RWPE1 (cell line): Measurements from ENCODE around the gene SOX18.

Source experiments
- CTCF ChIA-PET: fragments of 350-600 bp; sonication (Branson Sonifier 250); formaldehyde crosslinking; extraction: SDS; loops from one replicate; lab custom pipeline; 2021; lab: Yijun Ruan, JAX
- POLR2A ChIA-PET: fragments of 400-600 bp; formaldehyde crosslinking; extraction: SDS; loops from one replicate; lab custom pipeline; 2020; ENCODE audit warnings: antibody characterized with exemption; ENCODE audit not compliant: low non-redundant PET; lab: Yijun Ruan, JAX
- DNase-seq: peaks from one replicate; pipeline ENCODE4 v3.0.0; 2012; ENCODE audit warnings: low spot score
- H3K27ac ChIP-seq: fragments of 450-650 bp; 2 replicates; pipeline ENCODE4 v1.5.1; 2017
- TF ChIP-seq, protein P1 (sequence below): fragments of 450-650 bp; conservative IDR thresholded peaks from 2 replicates; pipeline ENCODE4 v1.5.1; 2017; ENCODE audit warnings: low read depth, mild to moderate bottlenecking

The SOX18 gene

DNA sequence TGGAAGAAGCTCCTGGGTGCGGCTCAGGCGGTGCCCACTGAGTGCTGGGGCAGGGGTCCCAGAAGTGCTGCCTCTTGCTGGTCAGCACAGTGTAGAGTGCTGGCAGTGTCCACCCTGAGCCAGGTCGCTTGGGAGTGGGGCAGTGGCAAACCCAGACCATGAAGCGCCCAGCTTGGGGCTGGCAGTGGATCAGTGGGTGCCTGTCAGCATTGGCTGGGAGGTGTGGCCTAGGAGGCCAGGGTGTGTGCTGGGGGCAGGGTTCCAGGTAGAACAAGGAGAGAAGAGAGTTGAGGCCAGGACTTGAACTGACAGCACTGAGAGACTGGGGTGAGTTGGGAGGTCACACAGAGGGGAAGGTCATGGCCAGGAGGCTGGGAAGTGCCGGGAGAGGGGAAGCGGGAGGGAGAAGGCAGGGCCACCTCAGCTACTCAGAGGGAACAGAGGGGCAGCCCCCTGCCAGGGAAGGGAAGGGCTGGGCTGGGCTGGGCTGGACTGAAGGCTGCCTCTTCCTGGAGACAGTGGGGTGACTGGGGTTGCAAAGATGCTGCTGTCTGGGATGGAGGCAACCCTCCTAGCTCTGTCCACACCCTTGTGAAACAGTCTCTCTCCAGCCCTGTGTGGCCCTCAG, 17.7 kb upstream of the SOX18 start:
- H3K27ac ChIP-seq: peak overlapping the region; percentile 83
- POLR2A ChIA-PET: interaction anchor here (0.7 to 1.1 kb wide), 2 partner anchors 29 to 40 kb away, joined by 3 to 4 read pairs; no protein-coding TSS in a partner anchor
- CTCF ChIA-PET: interaction anchor here (0.7 kb wide), 2 partner anchors 48 to 1095 kb away, joined by 3 read pairs; no protein-coding TSS in a partner anchor
- no peak for DNase-seq
- TF ChIP-seq, protein P1, sequence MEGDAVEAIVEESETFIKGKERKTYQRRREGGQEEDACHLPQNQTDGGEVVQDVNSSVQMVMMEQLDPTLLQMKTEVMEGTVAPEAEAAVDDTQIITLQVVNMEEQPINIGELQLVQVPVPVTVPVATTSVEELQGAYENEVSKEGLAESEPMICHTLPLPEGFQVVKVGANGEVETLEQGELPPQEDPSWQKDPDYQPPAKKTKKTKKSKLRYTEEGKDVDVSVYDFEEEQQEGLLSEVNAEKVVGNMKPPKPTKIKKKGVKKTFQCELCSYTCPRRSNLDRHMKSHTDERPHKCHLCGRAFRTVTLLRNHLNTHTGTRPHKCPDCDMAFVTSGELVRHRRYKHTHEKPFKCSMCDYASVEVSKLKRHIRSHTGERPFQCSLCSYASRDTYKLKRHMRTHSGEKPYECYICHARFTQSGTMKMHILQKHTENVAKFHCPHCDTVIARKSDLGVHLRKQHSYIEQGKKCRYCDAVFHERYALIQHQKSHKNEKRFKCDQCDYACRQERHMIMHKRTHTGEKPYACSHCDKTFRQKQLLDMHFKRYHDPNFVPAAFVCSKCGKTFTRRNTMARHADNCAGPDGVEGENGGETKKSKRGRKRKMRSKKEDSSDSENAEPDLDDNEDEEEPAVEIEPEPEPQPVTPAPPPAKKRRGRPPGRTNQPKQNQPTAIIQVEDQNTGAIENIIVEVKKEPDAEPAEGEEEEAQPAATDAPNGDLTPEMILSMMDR: no peak

DNA sequence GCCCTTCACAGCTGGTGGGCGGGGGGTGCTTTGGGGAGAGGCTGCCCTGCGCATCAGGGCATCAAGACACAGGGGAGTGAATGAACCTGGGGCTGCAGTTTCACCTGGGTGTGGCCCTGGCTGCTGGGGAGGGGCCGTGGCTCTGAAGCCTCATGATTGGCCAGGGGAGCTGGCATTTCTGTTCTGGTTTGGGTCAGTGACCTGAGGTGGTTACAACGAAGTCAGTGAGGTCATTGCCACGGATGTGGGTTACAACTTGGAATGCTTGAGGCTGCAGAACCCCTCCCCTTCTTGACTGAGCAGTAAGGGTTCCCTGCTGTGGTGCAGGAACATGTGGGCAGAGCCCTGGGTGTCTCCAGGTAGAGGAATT, 16.5 kb upstream of the SOX18 start:
- ChIA-PET POLR2A (interaction anchor here (0.6 to 0.8 kb wide), 3 partner anchors 11 to 161 kb away, joined by 3 read pairs; no protein-coding TSS in a partner anchor), CTCF (interaction anchor here (0.8 to 1.5 kb wide), 4 partner anchors 9 to 85 kb away, joined by 3 to 5 read pairs (median 4); partner anchors contain the start of gene LKAAEAR1)
- peak; percentile 85 for DNase-seq
- H3K27ac ChIP-seq: peak overlapping the region; percentile 83
- TF ChIP-seq, protein P1: no peak

DNA sequence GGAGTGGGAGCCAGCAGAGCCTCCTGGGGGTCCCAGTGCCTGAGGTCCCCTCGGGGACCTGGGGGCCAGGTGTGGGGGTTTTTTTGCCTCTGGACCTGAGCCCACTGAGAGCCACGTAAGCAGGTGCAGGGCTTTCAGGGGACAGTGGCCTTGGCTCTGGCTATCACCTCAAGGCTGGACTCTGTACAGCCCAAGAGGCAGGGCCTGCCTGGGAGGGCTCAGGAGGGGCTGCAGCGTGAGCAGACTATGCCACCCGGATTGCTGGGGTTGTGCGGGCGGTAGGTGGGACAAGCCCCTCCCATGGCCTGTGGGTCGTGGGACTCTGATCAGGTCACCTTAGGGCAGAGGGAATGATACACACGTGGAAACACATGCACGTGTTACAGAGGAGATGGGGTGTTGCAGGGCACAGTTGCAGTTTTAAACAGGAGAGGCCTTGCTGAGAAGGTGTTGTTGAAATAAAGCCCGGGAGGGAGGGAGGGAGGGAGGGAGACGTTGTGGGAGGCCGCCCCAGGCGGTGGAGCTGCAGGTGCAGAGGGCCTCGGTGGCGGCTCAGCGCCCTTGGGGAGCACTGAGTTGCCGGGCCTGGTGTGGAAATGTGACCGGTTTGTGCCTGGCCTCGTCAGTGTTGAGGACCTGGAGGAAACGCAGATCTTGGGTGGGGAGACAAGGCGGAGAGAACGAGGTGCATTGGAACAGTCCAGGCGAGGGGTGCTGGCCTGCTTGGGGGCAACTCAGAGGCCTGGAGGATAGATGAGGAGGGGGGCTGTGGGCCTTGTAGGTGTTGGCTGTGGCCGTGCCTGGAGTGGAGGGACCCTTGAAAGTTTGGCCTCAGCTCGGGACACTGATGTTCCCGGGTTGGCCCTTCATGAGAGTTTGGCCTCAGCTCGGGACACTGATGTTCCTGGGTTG, 15.9 kb upstream of the SOX18 start:
- DNase-seq: no peak
- ChIA-PET CTCF (interaction anchor here (0.8 to 1.9 kb wide), 7 partner anchors 8 to 85 kb away, joined by 3 to 11 read pairs (median 4); partner anchors contain the start of gene LKAAEAR1), POLR2A (interaction anchor here (0.6 to 0.8 kb wide), 3 partner anchors 11 to 161 kb away, joined by 3 read pairs; no protein-coding TSS in a partner anchor)
- H3K27ac ChIP-seq: peak overlapping the region; percentile 83
- TF ChIP-seq, protein P1: no peak

DNA sequence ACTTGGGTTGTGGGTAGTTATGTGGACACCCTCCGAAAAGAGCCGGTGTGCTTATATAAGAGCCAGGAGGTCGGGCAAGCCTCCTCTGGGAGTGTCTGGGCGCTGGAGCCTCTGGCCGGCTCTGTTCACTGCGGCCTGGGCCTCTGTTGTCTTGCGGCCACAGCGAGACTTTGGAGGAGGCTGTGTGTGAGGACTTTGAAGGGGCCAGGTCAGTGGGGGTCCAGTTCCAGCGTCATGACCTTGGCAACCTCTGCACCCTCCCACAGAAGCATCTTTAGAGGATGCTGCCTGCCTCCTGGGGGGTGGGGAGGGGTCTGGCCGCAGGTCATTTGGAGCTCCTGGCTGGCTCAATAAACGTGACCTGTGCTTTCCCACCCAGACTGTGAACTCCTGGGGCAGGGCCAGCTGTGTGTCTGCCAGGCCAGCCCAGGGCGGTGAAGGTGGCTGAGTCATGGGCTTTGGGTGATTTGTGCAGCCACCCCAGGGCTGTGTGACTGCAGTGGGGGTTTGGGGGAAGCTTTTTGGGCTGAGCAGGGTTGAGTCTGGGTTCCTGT, 14.8 kb upstream of the SOX18 start:
- ChIA-PET CTCF (interaction anchor here (0.8 to 1.9 kb wide), 4 partner anchors 15 to 77 kb away, joined by 3 to 11 read pairs (median 4); partner anchors contain the start of gene RGS19), POLR2A (interaction anchor here (0.6 kb wide), 1 partner anchor 414 kb away, joined by 7 read pairs; no protein-coding TSS in a partner anchor)
- peak overlapping the region; percentile 83 for H3K27ac ChIP-seq
- peak; percentile 83 for DNase-seq
- TF ChIP-seq, protein P1: no peak

DNA sequence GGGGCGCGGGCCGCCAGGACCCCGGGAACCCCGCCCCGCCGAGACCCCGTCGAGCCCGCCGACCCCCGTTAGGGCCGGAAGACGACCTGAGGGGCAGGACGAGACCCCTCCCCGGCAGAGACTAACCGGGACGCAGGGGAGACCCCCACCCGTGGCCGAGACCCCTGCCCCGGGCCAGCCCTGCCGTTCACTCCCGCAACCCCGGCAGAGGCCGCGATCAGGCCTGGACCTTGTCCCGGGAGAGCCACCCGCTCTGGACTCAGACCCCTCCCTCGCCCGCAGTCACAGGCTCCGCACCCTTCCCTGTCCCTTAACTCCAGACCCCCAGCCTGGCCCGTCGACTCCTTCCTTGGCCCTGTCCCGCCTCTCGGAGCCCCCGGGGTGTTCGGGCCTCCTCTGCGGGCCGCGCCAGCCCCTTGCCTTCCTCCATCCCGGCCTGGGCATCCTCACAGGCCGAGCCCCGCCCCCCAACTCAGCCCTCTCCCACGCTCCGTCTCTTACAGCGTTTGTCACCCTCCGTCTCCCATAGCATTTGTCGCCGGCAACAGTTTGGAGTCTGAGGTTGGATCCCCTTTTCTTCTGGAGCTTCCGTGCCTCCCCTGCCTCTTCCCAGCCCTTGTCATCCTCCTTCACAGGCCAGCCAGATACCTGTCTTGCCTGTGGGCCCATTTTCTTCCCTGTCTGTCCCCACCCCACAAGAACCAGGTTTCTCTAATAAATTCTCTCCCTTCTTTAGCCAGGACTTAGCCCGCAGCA, 14.1 kb upstream of the SOX18 start:
- ChIA-PET POLR2A (interaction anchor here (0.6 to 1.0 kb wide), 5 partner anchors 11 to 29 kb away, joined by 3 to 8 read pairs (median 5); no protein-coding TSS in a partner anchor), CTCF (interaction anchor here (1.0 to 6.5 kb wide), 6 partner anchors 13 to 25 kb away, joined by 4 to 98 read pairs (median 5); partner anchors contain the start of genes C20orf204 and RGS19)
- peak overlapping the region; percentile 83 for H3K27ac ChIP-seq
- DNase-seq: no peak
- TF ChIP-seq, protein P1: no peak
